ENCODE measurements around the gene GRK4.
"Not testable (repeated sequence)": the region's sequence is repeated elsewhere in the genome, so short reads cannot be mapped to it uniquely, and the experiment has no call there.

Gene GRK4

DNA sequence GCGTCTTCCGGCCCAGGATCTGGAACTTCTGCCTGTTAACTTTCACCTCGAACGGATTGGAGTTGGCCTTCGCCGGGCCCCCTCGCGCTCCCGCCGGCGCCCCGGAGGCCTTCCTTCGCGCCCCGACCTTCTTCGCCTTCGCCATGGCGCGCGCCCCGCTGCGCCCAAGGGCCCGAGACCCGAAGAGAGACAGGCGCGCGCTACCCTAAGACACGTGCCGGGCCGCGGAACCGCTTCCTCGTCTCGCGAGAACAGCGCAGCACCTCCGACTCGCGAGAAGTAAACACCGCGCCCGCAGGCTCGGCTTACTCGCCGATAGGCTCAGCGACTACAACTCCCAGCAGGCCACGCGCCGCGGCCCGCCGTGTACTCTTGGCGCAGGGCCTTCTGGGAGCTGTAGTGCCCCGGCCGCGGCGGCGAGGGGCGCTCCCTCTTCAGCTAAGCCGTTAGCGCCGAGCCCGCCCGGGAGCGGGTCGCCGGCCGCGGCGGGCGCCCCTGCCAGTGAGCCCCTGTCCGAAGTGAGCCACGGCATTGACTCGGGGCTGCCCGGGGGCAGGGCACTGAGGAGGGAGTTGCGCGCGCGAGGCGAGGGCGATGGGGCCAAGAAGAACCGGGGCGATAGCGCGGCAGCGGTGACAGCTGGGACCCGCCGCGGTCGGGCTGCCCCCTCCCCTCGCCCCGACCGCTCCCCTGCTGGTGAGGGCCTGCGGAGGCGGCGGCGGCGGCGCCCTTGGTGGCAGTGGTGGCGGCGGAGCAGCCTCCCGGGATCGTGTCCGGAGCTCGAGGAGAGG is at the start of gene GRK4, which contains the start of gene NOP14:
Gene GRK4, plus strand, starts transcription at position 397 of the 791 bp plus-strand sequence. CDS start 500 bp downstream, outside the sequence.
Gene NOP14, minus strand, starts transcription at position 232 of the 791 bp plus-strand sequence. Its CDS starts 87 bp downstream, at position 145.
- DNase-seq (ENCODE audit: low read depth), result peak; percentile 95

DNA sequence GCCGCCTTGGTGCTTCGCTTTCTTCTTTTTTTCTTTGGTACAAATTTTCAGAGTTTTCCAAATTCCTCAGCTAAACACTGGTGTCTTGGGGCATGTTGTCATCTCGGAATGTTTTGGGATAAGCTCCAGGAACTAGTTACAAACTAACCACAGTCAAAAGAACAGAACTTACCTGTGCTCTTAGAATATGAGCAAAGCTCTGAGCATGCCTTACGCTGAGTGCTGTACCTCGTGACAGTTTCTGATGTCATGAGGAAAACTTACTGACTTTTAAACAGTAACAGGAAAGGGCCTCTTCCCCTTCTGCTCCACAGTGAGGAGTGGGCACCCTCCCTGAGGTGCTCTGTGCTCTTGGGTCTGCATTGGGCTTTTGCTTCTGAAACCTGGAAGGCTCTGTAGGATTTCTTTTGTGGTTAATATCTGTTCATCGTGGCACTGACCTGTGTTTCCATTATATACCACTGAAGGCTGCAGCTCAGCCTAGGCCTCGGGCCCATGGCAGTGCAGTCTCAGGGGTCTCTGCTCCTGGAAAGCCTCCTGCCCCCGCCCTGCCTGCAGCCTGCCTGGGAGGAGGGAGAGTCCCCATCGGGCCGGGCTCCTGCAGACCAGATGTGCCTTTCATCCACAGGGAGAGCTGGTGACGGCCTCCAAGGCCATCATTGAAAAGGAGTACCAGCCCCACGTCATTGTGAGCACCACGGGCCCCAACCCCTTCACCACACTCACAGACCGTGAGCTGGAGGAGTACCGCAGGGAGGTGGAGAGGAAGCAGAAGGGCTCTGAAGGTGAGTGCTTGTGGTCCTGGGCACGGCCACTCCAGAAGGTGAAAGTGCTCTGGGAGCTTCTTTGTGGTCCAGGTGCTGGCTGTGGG is 48.9 kb upstream of the GRK4 start:
- no peak for DNase-seq (ENCODE audit: low read depth)

DNA sequence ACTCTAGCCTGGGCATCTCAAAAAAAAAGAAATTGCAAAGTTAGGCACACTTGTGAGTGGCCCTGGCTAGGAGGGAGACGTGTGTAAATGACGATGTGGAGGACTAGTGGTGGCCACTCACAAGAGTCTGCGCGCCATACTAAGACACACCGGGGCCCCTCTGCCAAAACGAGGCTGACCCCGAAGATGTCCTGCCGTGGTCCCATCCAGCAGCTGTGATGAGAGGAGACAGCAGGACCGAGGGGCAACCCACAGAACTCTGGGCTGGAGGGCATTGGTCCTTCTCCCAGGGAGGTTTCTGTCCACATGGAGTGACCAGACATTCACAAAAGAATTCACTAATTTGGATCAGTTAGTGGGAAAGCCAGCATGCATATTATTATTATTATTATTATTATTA is 47.6 kb upstream of the GRK4 start:
- no peak for DNase-seq (ENCODE audit: low read depth)

DNA sequence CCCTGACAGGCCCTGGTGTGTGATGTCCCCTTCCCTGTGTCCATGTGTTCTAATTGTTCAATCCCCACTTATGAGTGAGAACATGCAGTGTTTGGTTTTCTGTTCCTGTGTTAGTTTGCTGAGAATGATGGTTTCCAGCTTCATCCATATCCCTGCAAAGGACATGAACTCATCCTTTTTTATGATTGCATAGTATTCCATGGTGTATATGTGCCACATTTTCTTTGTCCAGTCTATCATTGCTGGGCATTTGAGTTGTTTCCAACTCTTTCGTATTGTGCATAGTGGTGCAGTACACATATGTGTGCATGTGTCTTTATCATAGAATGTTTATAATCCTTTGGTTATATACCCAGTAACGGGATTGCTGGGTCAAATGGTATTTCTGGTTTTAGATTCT is 46.7 kb upstream of the GRK4 start:
- DNase-seq (ENCODE audit: low read depth), result not testable (repeated sequence)

DNA sequence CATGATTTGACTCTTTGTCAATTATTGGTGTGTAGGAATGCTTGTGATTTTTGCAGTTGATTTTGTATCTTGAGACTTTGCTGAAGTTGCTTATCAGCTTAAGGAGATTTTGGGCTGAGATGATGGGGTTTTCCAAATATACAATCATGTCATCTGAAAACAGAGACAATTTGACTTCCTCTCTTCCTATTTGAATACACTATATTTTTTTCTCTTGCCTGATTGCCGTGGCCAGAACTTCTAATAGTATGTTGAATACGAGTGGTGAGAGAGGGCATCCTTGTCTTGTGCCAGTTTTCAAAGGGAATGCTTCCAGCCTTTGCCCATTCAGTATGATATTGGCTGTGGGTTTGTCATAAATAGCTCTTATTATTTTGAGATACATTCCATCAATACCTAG is 45.1 kb upstream of the GRK4 start:
- not testable (repeated sequence) for DNase-seq (ENCODE audit: low read depth)

DNA sequence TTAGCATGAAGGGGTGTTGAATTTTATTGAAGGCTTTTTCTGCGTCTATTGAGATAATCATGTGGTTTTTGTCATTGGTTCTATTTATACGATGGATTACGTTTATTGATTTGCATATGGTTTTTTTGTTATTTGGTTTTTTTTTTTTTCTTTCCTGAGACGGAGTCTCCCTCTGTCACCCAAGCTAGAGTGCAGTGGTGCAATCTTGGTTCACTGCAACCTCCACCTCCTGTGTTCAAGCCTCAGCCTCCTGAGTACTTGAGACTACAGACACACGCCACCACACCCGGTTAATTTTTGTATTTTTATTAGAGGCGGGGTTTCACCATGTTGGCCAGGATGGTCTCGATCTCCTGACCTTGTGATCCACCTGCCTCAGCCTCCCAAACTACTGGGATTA is 44.7 kb upstream of the GRK4 start:
- DNase-seq (ENCODE audit: low read depth), result not testable (repeated sequence)

DNA sequence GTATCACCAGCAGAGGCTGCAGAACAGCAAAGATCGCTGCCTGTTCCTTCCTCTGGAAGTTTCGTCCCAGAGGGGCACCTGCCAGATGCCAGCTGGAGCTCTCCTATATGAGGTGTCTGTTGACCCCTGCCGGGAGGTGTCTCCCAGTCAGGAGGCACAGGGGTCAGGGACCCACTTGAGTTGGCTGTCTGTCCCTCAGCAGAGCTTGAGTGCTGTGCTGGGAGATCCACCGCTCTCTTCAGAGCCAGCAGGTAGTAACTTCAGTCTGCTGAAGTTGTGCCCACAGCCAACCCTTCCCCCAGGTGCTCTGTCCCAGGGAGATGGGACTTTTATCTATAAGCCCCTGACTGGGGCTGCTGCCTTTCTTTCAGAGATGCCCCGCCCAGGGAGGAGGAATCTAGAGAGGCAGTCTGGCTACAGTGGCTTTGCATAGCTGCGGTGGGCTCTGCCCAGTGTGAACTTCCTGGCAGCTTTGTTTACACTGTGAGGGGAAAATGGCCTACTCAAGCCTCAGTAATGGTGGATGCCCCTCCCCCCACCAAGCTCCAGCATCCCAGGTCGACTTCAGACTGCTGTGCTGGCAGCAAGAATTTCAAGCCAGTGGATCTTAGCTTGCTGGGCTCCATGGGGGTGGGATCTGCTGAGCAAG is 40.8 kb upstream of the GRK4 start:
- DNase-seq (ENCODE audit: low read depth), result not testable (repeated sequence)

DNA sequence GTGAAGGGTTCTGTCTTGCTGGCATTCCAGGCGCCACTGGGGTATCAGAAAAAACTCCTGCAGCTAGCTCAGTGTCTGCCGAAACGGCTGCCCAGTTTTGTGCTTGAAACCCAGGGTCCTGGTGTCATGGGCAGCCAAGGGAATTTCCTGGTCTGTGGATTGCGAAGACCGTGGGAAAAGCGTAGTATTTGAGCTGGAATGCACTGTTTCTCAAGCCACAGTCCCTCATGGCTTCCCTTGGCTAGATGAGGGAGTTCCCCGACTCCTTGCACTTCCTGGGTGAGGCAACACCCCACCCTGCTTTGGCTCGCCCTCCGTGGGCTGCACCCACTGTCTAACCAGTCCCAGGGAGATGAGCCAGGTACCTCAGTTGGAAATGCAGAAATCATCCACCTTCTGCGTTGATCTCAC is 40.2 kb upstream of the GRK4 start:
- DNase-seq (ENCODE audit: low read depth), result no peak

DNA sequence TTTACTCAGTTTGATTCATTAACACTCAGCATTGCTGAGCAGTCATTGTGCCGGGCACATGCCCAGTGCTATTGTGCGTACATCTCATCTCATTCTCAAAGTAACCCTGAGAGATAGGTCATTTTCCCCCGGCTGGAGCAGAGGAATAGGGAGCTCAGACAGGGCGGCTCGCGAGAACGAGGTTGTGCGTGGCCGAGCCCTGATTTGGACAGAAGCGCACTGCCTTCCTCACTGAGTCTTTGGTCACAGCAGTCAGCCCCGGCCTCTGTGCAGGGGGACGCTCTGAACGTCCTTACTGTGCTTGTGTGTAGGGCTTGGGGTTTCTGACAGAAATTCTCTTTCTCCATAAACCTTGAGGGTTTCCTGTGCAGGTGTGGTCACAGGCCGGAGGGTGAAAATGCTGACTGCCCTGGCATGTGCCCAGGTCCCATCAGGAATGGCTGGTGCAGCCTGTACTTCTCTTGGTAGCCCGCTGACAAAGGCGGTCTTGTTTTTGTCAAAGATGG is 39.6 kb upstream of the GRK4 start:
- DNase-seq (ENCODE audit: low read depth), result no peak

DNA sequence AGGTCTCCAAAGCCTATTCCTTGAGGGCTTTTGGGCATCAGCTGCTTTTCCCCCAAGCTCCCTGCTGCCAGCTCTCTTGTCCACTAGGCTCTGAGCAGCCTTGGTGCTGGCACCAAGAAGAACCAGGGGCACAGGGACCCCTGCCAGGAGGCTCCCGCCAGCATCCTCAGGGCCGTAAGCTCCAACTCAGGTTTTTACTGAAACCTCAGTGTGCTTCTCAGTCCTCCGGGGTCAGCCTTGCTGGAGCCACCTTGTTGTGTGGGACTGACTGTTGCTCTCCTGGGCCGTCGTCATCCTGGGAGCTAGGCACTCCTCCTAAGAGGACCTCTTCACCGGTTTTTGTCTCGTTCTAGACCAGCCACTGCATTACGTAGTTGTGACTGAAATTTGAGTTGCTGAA is 39.1 kb upstream of the GRK4 start:
- no peak for DNase-seq (ENCODE audit: low read depth)

DNA sequence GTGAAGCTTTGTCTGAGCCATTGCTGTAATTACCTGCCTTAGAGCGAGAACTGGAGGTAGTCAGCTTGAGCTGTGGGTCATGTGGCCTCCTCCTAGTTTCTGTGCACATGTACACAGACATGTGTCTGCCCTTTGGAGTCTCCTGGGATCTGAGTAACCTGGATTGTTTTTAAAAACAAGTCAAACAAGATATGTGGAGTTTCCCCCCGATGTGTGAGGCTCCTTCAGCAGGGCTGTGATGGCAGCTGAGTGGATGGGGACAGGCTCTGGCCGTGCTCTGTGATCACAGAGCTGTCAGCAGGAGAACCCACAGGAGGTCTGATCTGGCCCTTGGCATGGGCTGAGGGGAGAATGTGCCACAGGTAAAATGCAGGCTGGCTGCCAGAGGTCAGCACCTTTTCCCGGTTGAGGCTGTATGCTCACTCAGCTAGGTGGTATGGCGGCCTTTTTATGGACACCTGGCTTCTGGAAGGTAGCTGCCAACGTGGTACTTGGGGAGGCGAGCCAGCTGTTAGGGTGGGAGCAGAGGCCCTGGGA is 38.5 kb upstream of the GRK4 start:
- DNase-seq (ENCODE audit: low read depth), result no peak

DNA sequence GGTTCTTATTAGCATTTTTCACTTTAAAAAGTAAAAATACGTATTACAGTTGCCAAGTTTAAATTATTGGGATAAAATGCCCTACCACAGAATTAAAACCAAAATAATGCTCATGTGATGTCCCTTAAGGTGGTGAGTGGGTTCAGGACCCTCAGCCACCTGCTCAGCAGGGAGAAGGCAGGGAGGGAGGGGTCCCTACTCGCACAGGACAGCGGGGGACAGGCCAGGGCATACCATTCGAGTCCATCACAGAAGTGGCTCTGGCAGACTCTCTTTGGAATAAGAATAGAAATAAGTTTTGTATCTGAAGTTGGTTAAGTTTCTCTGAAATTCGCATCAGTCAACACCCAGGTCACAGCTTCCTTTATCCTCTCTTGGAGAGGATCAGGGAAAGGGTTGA is 37.9 kb upstream of the GRK4 start:
- DNase-seq (ENCODE audit: low read depth), result no peak

DNA sequence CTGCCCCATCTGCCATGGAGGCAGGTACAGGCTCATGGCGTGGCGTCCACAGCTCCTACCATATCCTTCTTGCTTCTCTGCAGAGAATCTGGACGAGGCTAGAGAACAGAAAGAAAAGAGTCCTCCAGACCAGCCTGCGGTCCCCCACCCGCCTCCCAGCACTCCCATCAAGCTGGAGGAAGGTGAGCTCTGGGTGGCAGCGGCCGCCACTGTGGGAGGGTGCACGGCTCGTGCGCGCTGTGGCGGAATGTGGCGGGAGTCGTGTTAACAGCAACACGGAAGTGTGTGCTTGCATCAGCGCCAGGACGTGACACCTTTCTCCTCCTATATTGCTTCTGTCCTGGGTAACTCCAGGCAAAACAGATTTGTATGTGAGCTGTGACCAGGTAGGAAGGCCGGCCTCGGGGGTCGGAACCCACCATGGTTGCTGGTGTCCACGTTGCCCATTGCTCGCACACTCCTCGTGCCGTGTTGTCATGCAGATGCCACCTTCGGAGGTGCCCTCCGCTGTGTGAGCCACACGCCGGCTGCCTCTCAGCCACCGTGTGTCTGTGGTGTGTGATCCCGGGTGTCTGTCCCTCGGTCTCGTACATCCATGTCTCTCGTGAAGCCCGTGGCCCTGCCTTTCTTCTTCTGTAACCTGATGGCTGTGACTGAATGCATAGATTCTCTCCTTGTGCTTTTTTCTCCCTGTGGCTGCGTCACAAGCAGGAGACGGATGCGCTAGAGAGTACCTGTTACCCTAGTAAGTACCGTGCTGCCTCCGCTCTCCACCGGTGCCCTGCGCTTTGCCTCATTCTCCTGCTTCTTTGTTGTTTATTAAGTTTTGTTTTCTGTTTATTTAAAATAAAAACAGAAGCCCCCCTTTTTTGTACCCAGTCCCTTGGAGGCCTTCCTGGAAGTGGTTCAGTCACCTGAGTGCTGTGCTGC is 37.2 kb upstream of the GRK4 start:
- DNase-seq (ENCODE audit: low read depth), result no peak

DNA sequence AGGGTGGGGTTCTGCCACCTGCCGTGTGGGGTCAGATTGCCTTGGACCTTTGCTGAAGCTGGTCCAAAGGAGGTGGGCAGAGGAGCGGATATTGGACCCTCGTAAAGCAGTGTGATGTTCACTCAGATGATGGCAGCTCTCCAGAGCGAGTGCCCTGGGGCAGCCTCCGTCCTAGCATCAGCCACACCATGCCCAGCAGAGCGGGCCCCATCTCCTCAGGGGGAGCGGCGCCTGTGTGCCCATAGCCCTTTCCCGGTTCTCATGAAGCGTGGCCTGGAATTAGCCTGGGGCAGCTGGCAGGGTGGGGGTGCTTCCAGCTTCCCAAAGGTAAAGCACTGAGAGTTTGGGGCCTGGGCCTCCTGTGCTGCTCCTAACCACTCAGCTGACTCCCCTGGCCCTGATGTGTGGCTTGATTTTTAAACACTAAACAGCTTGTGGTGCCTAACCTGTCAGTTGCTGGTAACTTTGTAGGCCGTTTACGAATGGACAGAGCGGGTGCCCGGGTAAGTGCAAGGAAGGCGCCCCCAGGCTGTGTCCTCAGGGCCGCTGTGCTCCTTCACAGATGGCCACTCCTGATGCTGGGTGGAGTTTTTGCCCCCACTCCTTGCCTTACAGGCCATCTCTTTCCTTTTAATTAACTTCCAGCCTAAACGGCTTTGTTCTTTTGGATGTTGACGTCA is 36.2 kb upstream of the GRK4 start:
- no peak for DNase-seq (ENCODE audit: low read depth)

DNA sequence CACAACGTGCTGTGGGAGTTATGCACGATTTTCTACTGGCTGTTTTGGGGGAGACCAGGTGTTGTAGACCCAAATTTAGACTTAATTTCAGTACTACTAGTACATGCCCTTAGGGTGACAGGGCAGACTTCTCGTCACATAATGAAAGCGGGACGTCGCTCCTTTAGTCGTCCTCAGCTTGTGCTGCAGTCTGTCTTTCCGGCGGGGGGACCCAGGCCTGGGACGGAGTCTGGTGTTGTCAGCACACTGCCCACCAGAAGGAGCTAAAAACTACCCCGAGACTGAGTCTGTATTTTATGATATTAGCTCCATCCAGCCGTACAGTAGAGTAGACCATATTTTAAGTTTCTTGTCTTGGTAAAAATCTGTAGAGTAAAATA is 35.7 kb upstream of the GRK4 start:
- DNase-seq (ENCODE audit: low read depth), result no peak

DNA sequence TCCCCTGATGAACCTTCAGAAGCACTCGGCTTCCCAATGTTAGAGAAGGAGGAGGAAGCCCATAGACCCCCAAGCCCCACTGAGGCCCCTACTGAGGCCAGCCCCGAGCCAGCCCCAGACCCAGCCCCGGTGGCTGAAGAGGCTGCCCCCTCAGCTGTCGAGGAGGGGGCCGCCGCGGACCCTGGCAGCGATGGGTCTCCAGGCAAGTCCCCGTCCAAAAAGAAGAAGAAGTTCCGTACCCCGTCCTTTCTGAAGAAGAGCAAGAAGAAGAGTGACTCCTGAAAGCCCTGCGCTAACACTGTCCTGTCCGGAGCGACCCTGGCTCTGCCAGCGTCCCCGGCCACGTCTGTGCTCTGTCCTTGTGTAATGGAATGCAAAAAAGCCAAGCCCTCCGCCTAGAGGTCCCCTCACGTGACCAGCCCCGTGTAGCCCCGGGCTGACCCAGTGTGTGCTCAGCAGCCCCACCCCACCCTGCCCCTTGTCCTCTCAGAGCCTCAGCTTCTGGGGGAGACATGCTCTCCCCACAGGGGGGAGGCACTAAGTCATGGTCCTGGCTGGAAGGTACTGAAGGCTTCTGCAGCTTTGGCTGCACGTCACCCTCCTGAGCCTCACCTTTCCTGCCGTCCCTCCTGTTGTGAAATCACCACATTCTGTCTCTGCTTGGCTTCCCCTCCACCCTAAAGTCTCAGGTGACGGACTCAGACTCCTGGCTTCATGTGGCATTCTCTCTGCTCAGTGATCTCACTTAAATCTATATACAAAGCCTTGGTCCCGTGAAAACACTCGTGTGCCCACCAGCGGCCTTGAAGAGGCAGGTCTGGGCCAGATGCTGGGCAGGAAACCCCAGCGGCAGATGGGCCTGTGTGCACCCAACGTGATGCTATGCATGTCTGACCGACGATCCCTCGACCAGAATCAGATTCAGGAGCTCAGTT is 34.9 kb upstream of the GRK4 start:
- DNase-seq (ENCODE audit: low read depth), result no peak

DNA sequence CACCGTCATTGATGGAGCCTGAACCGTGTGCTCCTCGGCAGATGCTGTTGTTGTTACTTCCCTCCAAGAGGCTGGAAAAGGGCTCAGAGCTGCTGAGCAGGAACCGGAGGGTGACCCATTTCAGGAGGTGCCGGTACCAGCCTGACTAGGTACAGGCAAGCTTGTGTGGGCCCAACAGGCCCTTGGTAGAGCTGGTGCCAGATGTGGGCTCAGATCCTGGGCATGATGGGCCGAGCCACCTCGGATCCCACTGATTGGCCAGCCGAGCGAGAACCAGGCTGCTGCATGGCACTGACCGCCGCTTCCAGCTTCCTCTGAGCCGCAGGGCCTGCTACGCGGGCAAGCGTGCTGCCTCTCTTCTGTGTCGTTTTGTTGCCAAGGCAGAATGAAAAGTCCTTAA is 33.9 kb upstream of the GRK4 start:
- DNase-seq (ENCODE audit: low read depth), result no peak

DNA sequence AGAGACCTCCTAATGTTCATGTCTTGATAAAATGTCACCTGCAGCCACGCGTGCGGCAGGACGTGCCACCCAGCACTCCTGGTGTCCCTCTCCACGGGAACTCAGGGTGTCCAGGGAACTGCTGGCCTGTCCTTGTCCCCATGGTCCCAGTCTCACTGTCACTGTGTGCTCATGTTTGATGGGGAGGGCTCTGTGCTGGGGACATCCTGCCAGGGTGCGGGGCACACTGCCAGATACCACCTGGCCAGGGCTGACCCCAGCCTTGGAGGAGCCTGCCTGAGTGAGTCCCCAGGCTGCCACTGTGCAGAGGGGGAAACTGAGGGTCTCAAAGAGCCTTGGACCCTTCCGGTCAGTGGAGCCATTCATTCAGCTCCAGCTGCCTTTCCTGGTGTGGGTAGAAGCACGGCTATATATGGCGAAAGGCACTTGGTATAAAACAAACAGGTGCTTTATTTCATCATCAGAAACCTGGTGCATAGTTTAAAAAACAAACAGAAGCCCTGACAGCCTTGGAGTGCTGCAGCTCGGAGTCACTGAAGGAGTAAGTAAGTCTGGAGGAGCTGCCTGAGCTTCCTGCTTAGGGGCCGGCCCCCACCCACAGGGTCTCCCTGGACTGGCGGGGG is 33.1 kb upstream of the GRK4 start:
- no peak for DNase-seq (ENCODE audit: low read depth)
